Measurements from ENCODE around the gene MGRN1.

MGRN1 gene

GRCh38 chr16:4625560-4626159 lies 1.0 kb downstream of the MGRN1 start:
- no peak for DNase-seq

DNA sequence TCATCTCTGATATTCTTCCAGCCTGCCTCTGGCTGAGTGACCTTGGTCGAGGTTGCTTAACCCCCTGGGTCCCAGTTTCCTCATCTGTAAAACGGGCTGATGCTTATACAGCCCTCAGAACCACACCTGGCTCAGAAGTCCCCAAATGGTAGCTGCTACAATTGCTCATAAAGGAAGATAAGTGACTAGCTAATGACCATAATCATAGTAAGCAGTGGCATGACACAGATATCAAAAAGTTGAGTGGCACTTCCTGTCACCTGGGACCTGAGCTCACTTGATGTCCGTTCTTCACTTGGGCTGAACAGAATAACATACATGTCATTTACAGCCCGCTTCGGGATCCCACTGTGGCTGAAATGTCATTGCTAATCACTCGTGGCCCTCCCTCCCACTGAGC lies 1.8 kb downstream of the MGRN1 start:
- no peak for DNase-seq

DNA sequence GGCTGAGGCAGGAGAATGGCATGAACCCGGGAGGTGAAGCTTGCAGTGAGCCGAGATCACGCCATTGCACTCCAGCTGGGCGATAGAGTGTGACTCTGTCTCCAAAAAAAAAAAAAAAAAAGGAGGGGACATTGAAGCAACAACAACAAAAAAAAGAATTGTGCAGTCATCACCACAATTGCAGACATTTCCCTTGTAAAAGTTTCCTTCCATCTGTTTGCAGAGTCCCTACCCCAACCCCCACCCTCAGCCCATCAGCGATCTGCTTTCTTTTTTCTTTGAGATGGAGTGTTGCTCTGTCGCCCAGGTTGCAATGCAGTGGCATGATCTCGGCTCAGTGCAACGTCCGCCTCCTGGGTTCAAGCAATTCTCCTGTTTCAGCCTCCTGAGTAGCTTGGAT lies 3.7 kb downstream of the MGRN1 start:
- DNase-seq: no peak

GRCh38 chr16:4631444-4631843 lies 6.8 kb downstream of the MGRN1 start:
- DNase-seq: no peak

DNA sequence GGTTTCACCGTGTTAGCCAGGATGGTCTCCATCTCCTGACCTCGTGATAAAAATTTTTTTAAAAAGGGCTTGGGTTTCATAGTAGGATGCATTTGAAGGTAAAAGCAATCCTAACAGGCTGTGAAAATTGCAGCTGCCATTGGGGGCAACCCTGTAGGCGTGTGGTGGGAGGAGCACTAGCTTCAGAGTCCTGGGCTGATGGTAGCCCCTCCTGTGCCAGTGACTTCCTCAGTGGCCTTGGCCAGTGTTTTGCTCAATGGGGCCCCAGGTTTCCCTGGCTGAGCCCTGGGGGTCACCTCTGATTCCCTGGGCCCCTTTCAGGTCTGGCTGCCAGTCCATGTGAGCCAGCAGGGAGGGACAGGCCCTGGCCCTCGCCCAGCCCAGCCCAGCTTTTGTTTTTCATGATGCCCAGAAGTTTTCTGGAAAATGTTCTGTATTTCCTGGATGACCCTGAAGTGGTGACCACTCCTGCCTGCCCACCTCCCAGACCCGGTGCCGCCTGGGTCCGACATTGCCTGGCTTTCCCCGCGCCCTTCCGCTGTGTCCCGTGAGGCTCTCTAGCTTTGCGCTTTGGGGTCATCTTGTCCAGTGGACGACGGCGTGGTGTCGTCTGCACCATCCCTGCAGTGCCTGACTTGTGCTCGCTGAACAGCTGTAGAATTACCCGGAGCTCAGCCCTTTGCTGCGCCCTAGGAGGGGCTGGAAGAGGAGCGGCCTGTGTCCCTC lies 9.4 kb downstream of the MGRN1 start:
- DNase-seq: no peak

- no peak for DNase-seq
Observed at GRCh38 chr16:4634768-4635167, 10.1 kb downstream of the MGRN1 start.

DNA sequence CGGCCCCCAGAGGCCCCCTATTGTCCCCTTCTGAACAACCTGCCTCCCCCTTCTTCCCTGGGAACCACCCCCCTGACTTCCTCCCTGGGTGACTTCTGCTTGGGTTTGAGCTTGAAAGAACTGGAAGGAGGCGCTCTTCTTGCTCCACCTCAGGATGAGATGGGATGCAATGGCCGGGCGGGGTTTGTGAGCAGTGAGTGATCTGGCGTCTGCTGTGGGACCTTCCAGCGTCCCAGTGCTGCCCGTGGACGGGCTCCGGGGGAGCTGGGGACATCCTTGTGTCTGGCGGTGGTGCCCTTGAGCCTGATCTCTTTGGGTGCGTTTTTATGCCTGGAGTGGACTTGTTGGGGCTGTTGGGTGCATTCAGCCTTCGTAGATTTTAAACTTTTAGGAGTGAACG lies 11.6 kb downstream of the MGRN1 start:
- DNase-seq: no peak

DNA sequence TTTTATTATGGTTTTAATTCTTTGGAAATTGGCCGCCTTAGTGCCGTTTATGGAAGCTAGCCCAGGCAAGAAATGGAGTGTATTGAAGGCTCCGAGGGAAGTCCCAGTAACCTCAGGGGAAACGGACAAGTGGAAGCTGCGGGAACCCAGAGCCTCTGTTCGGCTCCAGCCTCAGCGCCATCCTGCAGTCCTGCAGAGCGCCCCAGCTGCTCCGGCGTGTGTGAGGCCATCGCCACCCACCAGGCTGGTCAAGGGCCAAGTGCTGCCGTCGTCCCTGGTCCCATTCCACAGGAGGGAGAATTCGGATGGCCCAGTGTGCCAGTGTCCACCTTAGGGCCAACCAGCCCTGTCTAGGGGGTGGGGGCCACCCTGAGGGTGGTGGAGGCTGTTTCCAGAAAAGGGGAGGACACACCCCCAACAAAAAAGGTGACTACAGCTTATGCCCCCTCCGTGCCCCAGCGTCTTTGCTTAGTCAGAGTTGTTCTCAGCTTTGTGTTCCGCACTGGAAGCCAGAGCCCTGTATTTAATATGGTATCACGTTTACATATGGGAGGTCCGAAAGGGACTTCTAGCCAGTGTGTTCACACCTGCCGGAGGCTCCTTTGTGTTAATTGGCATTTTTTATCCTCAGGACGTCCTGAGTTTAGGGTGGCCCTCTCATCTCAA lies 13.0 kb downstream of the MGRN1 start:
- no peak for DNase-seq

DNA sequence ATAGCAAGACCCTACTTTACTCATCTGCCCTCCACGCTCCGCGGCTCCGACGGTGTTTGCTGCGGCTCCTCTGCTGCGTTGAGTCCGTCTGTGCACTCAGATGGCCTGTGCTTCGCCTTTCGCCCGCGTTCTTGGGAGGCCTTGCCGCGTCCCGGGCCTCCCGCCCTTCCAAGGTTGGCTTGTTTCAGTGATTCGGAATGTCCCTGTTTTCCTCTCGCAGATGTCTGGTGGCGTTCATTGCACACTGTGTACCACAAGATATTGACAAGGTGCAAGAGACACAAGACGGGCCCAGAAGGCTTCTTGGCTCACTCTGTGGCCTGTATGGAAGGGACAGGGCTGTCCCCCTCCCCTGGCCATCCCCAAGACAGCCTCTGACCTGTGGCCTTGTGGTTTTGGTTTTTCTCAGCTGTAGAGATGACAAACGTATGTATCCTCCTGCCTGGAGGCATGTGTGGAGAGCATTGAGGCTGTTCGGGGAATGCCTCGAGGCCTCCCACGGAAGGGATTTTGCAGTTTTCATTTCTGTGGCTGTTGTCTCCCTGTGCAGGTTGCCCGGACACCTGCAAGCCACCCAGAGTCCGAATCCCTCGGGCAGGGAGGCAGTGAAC lies 15.4 kb downstream of the MGRN1 start:
- DNase-seq: no peak

DNA sequence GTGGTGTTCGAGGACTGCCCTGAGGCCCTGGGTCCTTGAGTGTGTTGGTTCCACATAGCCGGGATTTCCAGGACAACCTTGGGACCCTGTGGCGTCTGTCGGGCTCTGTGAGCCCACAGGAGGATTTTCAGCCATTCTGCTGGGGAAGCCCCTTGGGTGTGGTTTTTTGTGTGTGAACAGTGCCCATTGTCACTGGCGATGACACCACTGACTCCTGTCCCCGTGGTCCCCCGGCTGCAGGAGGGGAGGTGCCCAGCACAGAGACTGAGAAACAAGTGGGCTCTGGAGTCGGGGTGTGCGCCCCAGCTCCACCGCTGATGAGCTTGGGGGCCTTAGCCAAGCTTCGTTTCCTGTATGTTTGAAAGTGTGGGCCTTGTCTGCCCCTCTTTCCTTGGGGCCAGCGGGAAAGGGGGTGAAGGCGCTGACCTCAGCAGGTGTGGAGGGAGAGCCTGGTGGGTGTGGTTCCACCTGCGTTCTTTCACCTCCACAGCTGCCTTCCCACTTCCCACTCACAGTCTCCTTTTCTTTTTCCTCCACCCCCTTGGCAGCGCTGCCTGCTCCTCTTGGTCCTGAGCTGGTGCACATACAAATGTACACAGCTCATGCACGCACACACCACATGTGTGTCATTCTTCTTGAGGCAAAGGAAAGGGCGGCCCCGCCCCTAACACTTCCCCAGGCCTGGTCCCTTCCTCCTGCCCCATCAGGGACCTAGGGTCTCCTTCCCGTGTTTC lies 16.1 kb downstream of the MGRN1 start:
- DNase-seq: no peak

DNA sequence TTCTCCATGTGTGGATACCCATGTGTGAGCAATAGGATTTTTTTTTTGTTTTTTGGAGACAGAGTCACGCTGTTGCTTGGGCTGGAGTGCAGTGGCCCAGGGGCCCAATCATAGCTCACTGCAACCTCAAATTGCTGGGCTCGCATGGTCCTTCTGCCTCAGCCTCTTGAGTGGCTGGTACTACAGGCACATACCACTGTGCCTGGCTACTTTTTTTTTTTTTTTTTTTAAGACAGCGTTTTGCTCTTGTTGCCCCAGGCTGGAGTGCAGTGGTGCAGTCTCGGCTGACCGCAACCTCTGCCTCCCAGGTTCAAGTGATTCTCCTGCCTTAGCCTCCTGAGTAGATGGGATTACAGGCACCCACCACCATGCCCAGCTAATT lies 16.7 kb downstream of the MGRN1 start:
- DNase-seq: no peak

DNA sequence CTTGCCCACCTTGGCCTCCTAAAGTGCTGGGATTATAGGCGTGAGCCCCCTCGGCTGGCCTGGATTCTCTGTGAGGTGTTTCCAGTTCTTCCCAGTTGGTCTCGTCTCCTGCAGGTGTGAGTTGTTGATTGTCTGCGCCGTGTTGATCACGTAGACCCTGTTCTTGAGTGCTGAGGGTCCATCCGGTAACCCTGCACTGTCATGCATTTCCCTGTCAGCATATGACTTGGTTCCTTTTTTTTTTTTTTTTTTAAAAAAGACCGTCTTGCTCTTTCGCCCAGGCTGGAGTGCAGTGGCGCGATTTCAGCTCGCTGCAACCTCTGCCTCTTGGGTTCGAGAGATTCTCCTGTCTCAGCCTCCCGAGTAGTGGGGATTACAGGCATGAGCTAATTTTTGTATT lies 17.3 kb downstream of the MGRN1 start:
- DNase-seq: no peak

GRCh38 chr16:4646773-4647643 lies 22.4 kb downstream of the MGRN1 start:
- DNase-seq: no peak

GRCh38 chr16:4647644-4647980 lies 23.0 kb downstream of the MGRN1 start:
- no peak for DNase-seq

DNA sequence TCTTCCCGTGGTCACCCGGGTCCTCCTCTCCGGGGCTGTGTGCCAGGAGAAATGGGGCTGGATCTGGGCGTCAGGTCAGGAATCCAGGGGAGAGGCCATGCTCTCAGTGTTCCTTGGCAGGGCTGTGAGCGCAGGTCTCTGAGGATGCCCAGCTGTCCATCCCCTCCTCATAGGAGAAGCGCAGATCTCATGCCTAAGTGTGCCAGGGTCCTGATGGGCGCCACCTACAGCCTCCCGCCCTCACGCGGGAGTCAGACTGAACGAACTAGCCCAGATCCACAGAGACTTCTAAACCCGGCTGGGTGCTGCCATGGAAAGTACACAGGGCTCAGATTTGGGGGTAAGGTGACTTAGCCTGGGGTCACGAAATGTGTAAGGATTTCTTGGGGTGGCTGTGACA lies 24.3 kb downstream of the MGRN1 start:
- no peak for DNase-seq

GRCh38 chr16:4649744-4650442 lies 25.3 kb downstream of the MGRN1 start:
- peak; percentile 23 for DNase-seq

- peak; percentile 83 for DNase-seq
Observed at GRCh38 chr16:4650443-4651074, 25.9 kb downstream of the MGRN1 start.

GRCh38 chr16:4651827-4652226 lies 27.2 kb downstream of the MGRN1 start:
- no peak for DNase-seq

GRCh38 chr16:4652561-4652960 lies 27.9 kb downstream of the MGRN1 start:
- no peak for DNase-seq

DNA sequence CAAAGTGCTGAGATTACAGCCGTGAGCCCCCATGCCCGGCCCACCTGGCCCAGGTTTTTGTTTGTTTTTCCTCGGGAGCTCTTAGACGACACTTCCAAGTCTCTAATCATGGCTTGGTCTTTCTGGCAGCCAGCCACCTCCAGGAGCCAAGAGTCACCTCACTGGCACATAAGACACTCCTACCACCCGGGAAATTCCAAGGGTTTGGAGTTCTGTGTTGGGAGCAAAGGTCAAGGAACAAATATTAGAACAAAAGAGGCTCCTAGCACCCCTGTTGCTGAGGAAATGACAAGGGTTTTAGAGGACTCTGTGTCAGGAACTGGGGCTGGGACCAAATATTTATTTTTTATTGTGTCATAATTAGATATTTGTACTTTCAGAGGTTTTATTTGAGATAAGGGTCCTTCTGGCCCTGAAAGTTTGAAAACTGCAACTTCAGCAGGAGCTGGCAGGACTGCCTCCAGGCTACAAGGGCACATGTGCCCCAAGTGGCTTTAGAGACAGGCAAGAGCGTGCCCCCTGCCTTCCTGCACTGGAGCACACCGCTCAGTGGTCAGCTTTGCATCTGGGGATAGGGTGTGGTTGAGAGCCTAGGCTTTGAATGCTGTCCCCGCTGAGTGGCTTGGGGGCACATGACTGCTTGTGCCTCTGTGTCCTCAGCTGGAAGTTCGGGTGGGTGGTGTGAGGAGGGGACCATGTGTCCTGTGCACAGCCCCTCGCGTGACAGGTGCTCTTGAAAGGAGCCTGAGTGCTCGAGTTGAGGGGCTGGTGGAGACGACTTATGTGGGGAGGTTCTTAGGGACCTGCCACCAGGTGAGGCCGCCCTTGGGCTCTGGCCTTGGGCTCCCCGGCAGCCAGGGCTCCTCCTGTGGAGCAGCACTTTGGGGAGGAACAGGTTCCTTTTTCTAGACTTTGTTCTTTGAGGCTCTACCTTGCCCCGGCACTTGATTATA lies 29.7 kb downstream of the MGRN1 start:
- DNase-seq: no peak

Measured in CD4-positive, alpha-beta T cell treated with Interleukin-10 for 1 hour (primary cell).